ENCODE results near the gene SPOCK3.

SPOCK3 gene

DNA sequence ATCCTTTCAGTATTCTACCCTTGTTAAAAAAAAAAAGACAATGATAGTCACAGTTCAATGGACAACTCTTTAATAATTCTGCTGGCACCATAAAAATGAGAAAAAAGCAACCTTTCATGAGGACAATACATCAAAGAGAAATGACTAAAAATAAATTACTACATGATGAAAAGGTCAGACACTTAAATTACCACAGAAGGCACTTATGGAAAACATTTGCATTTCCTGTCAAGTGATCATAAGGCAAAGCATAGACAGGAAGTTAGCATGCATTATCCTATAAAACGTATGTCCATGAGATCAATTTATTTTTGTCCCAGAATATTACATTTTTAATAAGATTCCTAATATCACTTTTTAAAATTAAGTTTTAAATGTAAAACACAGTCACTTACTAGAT, 303.8 kb downstream of the SPOCK3 start:
- TF ChIP-seq SUZ12 (IDR thresholded peaks at IDR 0.05; ENCODE audit: extremely low read depth, insufficient read depth, insufficient read length): no peak
- H3K4me1 ChIP-seq (ENCODE audit: insufficient read depth, insufficient read length): no peaks in the 10 kb centered on the region
- H3K27me3 ChIP-seq (ENCODE audit: insufficient read depth, insufficient read length): no peaks in the 10 kb centered on the region
- H3K9me3 ChIP-seq (ENCODE audit: insufficient read depth, low read length): no peaks in the 10 kb centered on the region
- H3K4me3 ChIP-seq (ENCODE audit: insufficient read length, low read depth): no peak overlapping the region
- H3K36me3 ChIP-seq (ENCODE audit: insufficient read depth, insufficient read length, low read length): no peaks in the 10 kb centered on the region
- H3K9ac ChIP-seq (ENCODE audit: insufficient read length, low read depth): no peak overlapping the region
- DNase-seq (ENCODE audit: low read depth, low spot score): no peak

DNA sequence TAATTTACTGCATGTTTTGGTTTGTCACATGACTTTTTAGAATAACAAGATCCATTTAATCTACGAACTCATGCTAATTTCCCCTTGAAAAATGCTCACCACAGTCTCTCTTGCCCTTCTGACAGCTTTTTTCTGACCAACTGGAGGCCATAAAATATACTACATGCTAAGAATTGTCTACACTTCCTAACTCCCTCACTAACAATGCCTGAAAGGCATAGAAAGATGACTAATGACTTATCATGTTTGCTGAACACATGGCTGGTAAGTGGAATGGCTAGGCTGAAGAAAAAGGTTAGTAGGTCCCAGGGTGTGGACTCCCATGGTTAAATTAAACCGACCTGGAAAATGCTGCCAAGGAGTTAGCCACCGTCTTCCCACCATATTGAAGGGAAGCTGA, 309.9 kb downstream of the SPOCK3 start:
- no peaks in the 10 kb centered on the region for H3K9me3 ChIP-seq (ENCODE audit: insufficient read depth, low read length)
- no peak for DNase-seq (ENCODE audit: low read depth, low spot score)
- no peak overlapping the region for H3K9ac ChIP-seq (ENCODE audit: insufficient read length, low read depth)
- no peak overlapping the region for H3K4me3 ChIP-seq (ENCODE audit: insufficient read length, low read depth)
- no peaks in the 10 kb centered on the region for H3K4me1 ChIP-seq (ENCODE audit: insufficient read depth, insufficient read length)
- no peaks in the 10 kb centered on the region for H3K27me3 ChIP-seq (ENCODE audit: insufficient read depth, insufficient read length)
- TF ChIP-seq ZNF274 (IDR thresholded peaks at IDR 0.05; ENCODE audit: low read depth, low read length) (no peak), SUZ12 (IDR thresholded peaks at IDR 0.05; ENCODE audit: extremely low read depth, insufficient read depth, insufficient read length) (no peak), YY1 (IDR thresholded peaks at IDR 0.05; ENCODE audit: insufficient read depth, insufficient read length) (no peak)
- H3K36me3 ChIP-seq (ENCODE audit: insufficient read depth, insufficient read length, low read length): no peaks in the 10 kb centered on the region

DNA sequence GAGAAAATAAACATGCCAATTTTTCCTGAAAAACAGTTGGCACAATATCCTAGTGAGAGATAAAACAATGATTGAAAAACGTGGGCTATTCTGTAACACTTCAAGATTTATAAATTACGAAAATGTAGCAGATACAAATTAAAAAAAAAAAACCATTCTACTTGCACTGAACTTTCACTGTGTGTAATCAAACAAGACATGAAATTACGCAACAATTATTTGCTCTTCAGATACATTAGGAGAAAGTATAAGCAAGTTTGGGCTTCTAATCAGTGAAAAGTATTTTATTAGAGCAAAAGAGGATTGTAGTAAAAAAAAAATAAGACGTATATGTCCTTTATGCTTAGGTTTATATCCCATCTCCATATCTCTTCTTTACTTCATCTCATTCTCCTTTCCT, 320.4 kb downstream of the SPOCK3 start:
- H3K9ac ChIP-seq (ENCODE audit: insufficient read length, low read depth): no peak overlapping the region
- TF ChIP-seq ZNF274 (IDR thresholded peaks at IDR 0.05; ENCODE audit: low read depth, low read length): no peak
- TF ChIP-seq SUZ12 (IDR thresholded peaks at IDR 0.05; ENCODE audit: extremely low read depth, insufficient read depth, insufficient read length): no peak
- TF ChIP-seq YY1 (IDR thresholded peaks at IDR 0.05; ENCODE audit: insufficient read depth, insufficient read length): no peak
- H3K4me3 ChIP-seq (ENCODE audit: insufficient read length, low read depth): no peak overlapping the region

DNA sequence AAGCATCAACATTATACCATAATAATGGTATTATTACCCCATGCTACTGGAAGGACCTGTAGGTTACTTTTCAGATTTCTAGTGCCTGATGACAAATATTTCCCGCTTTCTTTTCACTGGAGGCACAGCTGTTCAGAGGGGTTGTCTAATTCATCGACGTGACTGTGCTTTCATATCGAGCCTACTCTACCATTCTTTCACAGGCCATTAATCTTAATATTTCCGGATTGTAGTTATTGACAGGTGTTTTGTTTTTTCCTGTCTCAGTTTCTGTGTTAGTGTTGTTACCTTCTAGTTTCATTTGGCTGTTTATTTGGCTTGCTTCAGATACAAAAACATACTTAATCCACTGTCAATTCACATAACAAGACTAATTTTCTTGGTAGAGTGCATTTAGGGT, 330.9 kb downstream of the SPOCK3 start:
- Histone ChIP-seq H3K27me3 (ENCODE audit: insufficient read depth, insufficient read length) (no peaks in the 10 kb centered on the region), H3K4me1 (ENCODE audit: insufficient read depth, insufficient read length) (no peaks in the 10 kb centered on the region), H3K36me3 (ENCODE audit: insufficient read depth, insufficient read length, low read length) (no peaks in the 10 kb centered on the region), H3K9me3 (ENCODE audit: insufficient read depth, low read length) (no peaks in the 10 kb centered on the region), H3K9ac (ENCODE audit: insufficient read length, low read depth) (no peak overlapping the region), H3K4me3 (ENCODE audit: insufficient read length, low read depth) (no peak overlapping the region)
- TF ChIP-seq YY1 (IDR thresholded peaks at IDR 0.05; ENCODE audit: insufficient read depth, insufficient read length): no peak
- TF ChIP-seq ZNF274 (IDR thresholded peaks at IDR 0.05; ENCODE audit: low read depth, low read length): no peak
- TF ChIP-seq SUZ12 (IDR thresholded peaks at IDR 0.05; ENCODE audit: extremely low read depth, insufficient read depth, insufficient read length): no peak
- DNase-seq (ENCODE audit: low read depth, low spot score): no peak

More for the DNA sequence above, 320.4 kb downstream of the SPOCK3 start:
- Histone ChIP-seq H3K9me3 (ENCODE audit: insufficient read depth, low read length) (no peaks in the 10 kb centered on the region), H3K4me1 (ENCODE audit: insufficient read depth, insufficient read length) (no peaks in the 10 kb centered on the region), H3K36me3 (ENCODE audit: insufficient read depth, insufficient read length, low read length) (no peaks in the 10 kb centered on the region), H3K27me3 (ENCODE audit: insufficient read depth, insufficient read length) (no peaks in the 10 kb centered on the region)
- DNase-seq (ENCODE audit: low read depth, low spot score): no peak

DNA sequence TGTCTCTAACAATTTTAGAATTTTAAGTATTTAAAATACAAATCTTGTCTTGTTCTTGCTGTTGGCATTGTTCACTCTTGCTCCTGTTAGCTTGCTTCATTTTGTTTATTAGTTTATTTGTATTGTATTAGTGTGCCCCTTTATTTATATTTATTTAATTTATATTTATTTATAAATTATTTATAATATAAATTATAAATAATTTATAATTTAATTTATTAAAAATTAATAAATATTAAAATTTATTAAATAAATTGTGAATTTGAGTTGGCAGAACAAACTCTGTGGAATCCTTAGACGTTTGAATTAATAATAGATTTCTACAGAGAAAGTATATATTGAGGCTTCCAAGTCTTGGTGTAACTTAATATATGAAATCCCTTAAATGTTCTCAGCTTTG, 331.4 kb downstream of the SPOCK3 start:
- no peak overlapping the region for H3K9ac ChIP-seq (ENCODE audit: insufficient read length, low read depth)
- TF ChIP-seq ZNF274 (IDR thresholded peaks at IDR 0.05; ENCODE audit: low read depth, low read length): no peak
- TF ChIP-seq SUZ12 (IDR thresholded peaks at IDR 0.05; ENCODE audit: extremely low read depth, insufficient read depth, insufficient read length): no peak
- no peak for TF ChIP-seq YY1 (IDR thresholded peaks at IDR 0.05; ENCODE audit: insufficient read depth, insufficient read length)
- H3K27me3 ChIP-seq (ENCODE audit: insufficient read depth, insufficient read length): no peaks in the 10 kb centered on the region
- H3K4me1 ChIP-seq (ENCODE audit: insufficient read depth, insufficient read length): no peaks in the 10 kb centered on the region
- no peak for DNase-seq (ENCODE audit: low read depth, low spot score)
- no peak overlapping the region for H3K4me3 ChIP-seq (ENCODE audit: insufficient read length, low read depth)
- no peaks in the 10 kb centered on the region for H3K36me3 ChIP-seq (ENCODE audit: insufficient read depth, insufficient read length, low read length)
- H3K9me3 ChIP-seq (ENCODE audit: insufficient read depth, low read length): no peaks in the 10 kb centered on the region

DNA sequence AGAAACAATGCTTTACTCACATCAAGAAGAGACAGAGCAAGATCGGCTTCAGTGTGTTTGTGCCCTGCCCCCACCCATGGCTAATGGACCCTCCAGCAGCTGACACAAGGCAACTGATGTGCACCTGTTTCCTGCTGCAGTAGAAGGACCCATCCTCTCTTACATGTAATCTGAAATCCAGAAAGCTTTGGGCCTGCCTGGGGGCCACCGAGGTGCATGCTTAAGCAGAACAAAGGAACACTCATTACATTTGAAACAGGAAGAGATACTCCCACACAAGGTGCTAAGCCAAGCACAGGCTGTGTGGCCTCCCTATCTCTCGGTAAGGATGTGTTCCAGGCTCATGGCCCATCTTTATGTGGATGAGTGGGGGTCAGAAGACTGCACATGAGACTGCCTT, 338.0 kb downstream of the SPOCK3 start:
- no peaks in the 10 kb centered on the region for H3K36me3 ChIP-seq (ENCODE audit: insufficient read depth, insufficient read length, low read length)
- H3K9me3 ChIP-seq (ENCODE audit: insufficient read depth, low read length): no peaks in the 10 kb centered on the region
- no peaks in the 10 kb centered on the region for H3K4me1 ChIP-seq (ENCODE audit: insufficient read depth, insufficient read length)
- no peak overlapping the region for H3K9ac ChIP-seq (ENCODE audit: insufficient read length, low read depth)
- H3K27me3 ChIP-seq (ENCODE audit: insufficient read depth, insufficient read length): no peaks in the 10 kb centered on the region
- DNase-seq (ENCODE audit: low read depth, low spot score): no peak
- H3K4me3 ChIP-seq (ENCODE audit: insufficient read length, low read depth): no peak overlapping the region
- TF ChIP-seq YY1 (IDR thresholded peaks at IDR 0.05; ENCODE audit: insufficient read depth, insufficient read length) (no peak), SUZ12 (IDR thresholded peaks at IDR 0.05; ENCODE audit: extremely low read depth, insufficient read depth, insufficient read length) (no peak), ZNF274 (IDR thresholded peaks at IDR 0.05; ENCODE audit: low read depth, low read length) (no peak)

DNA sequence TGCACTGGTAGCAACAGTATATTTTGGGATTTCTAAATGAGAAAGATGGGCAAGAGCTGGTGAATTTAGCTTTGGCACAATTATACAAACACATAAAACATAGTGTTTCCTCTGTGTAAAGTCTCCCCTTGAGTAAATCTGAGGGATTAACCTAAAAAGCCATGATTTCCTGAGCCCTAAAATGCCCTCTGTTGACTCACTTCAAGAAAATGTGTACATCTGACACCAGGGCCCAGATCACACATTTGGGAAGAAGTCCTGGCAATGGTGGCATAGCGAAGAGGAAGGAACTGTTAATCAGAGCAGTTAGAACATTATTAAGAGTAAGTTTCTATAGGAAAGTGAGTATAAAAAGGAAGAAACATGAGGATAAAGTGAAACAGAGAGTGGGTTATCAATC, 338.5 kb downstream of the SPOCK3 start:
- DNase-seq (ENCODE audit: low read depth, low spot score): no peak
- H3K36me3 ChIP-seq (ENCODE audit: insufficient read depth, insufficient read length, low read length): no peaks in the 10 kb centered on the region
- no peak overlapping the region for H3K4me3 ChIP-seq (ENCODE audit: insufficient read length, low read depth)
- H3K9ac ChIP-seq (ENCODE audit: insufficient read length, low read depth): no peak overlapping the region
- TF ChIP-seq YY1 (IDR thresholded peaks at IDR 0.05; ENCODE audit: insufficient read depth, insufficient read length) (no peak), ZNF274 (IDR thresholded peaks at IDR 0.05; ENCODE audit: low read depth, low read length) (no peak), SUZ12 (IDR thresholded peaks at IDR 0.05; ENCODE audit: extremely low read depth, insufficient read depth, insufficient read length) (no peak)
- H3K9me3 ChIP-seq (ENCODE audit: insufficient read depth, low read length): no peaks in the 10 kb centered on the region
- H3K27me3 ChIP-seq (ENCODE audit: insufficient read depth, insufficient read length): no peaks in the 10 kb centered on the region
- no peaks in the 10 kb centered on the region for H3K4me1 ChIP-seq (ENCODE audit: insufficient read depth, insufficient read length)

DNA sequence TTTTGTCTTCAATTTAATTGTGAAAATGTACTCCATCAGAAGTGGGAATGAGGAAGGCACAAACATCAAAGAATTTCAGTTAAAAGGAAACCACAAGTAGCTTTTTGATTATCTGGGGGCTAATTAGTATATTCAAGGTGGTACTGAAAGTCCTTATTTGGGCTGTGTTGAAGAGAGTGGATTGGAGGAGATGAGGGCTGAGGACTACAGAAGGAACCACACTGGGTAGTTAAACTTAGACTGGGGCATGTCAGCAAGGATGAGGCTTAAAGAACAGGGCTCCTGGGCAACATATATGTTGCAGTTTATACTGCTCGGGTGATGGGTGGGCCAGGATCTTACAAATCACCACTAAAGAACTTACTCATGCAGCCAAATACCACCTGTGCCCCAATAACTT, 346.8 kb downstream of the SPOCK3 start:
- H3K27me3 ChIP-seq (ENCODE audit: insufficient read depth, insufficient read length): no peaks in the 10 kb centered on the region
- no peaks in the 10 kb centered on the region for H3K9me3 ChIP-seq (ENCODE audit: insufficient read depth, low read length)
- H3K9ac ChIP-seq (ENCODE audit: insufficient read length, low read depth): no peak overlapping the region
- TF ChIP-seq SUZ12 (IDR thresholded peaks at IDR 0.05; ENCODE audit: extremely low read depth, insufficient read depth, insufficient read length): no peak
- TF ChIP-seq YY1 (IDR thresholded peaks at IDR 0.05; ENCODE audit: insufficient read depth, insufficient read length): no peak
- TF ChIP-seq ZNF274 (IDR thresholded peaks at IDR 0.05; ENCODE audit: low read depth, low read length): no peak
- H3K4me1 ChIP-seq (ENCODE audit: insufficient read depth, insufficient read length): no peaks in the 10 kb centered on the region
- no peaks in the 10 kb centered on the region for H3K36me3 ChIP-seq (ENCODE audit: insufficient read depth, insufficient read length, low read length)
- no peak overlapping the region for H3K4me3 ChIP-seq (ENCODE audit: insufficient read length, low read depth)
- DNase-seq (ENCODE audit: low read depth, low spot score): no peak

All from NT2/D1 (cell line).